Measurements from ENCODE around the gene ODF4.

DNA sequence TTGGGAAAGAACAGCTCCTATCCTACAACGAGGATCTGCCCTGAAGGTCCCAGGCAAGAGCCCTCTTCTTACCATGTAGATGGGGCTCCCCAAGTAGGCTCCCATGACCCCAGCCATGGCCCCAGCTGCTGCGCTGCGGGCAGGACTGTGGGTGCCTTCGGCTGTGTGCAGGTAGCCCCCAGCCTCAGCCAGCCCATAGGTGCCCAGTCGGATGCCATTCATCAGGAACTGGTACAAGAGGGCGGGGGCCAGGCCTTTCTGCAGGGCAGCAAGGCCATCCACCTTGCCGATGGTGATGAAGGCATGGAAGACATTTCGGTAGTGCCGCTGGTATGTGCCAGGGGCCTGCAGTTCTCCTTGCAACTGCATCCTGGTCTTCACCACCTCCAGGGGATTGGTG lies 45.3 kb upstream of the ODF4 start:
- TF ChIP-seq CTCF (IDR thresholded peaks at IDR 0.05; ENCODE audit: borderline replicate concordance, extremely low read depth, low read length, poor library complexity, severe bottlenecking), result no peak
- TF ChIP-seq EZH2 (IDR thresholded peaks at IDR 0.05; ENCODE audit: borderline replicate concordance, low read depth, low read length, severe bottlenecking), result no peak

All from DND-41 (cell line).